Fibroblast of lung (primary cell): Measurements from ENCODE around the gene SLC4A3. TPM values are rescaled to one million over a fixed set of nuclear protein-coding genes. Genes with fewer than 3 reads are reported as not detected.
A peak's percentile ranks its signal among the peaks of the same experiment; 100 is the strongest.

Experiments used
- DNase-seq, 2 donors: peaks; one replicate each; pipeline versions ENCODE4 v3.0.0 to v3.0.0-alpha.2; 2010; ENCODE audit warnings: low read depth in 2 of 2
- H2AFZ ChIP-seq: 2 replicates; pipeline ENCODE4 v1.5.1; 2012; ENCODE audit warnings: low read length, control low read depth, inconsistent platforms
- H3K27ac ChIP-seq: 2 replicates; pipeline ENCODE4 v1.5.1; 2011; ENCODE audit warnings: low read length, control low read depth; ENCODE audit not compliant: insufficient read depth
- H3K27me3 ChIP-seq: 2 replicates; pipeline ENCODE4 v1.5.1; 2011; ENCODE audit warnings: mild to moderate bottlenecking, low read length; ENCODE audit not compliant: control insufficient read depth, insufficient read depth
- H3K36me3 ChIP-seq: 2 replicates; pipeline ENCODE4 v1.5.1; 2011; ENCODE audit warnings: low read length; ENCODE audit not compliant: control insufficient read depth, insufficient read depth
- H3K4me1 ChIP-seq: 2 replicates; pipeline ENCODE4 v1.5.1; 2011; ENCODE audit warnings: low read length; ENCODE audit not compliant: control insufficient read depth, insufficient read depth; ENCODE audit errors: extremely low read depth
- H3K4me2 ChIP-seq: 2 replicates; pipeline ENCODE4 v1.5.1; 2011; ENCODE audit warnings: low read length, control low read depth; ENCODE audit not compliant: insufficient read depth; ENCODE audit errors: extremely low read depth
- H3K4me3 ChIP-seq, 4 experiments: fragments of 200-600 bp in 1 of 4; sonication (generic) in 1 of 4; replicated peaks in 1 of 4; 2 replicates each; pipeline ENCODE4 v1.5.1; 2011 to 2016; ENCODE audit warnings: low read length in 4 of 4, low read depth in 3 of 4, mild to moderate bottlenecking in 3 of 4, control low read depth in 2 of 4, inconsistent platforms in 1 of 4, mixed read lengths in 1 of 4; ENCODE audit not compliant: insufficient read depth in 1 of 4; ENCODE audit errors: control extremely low read depth in 1 of 4
- H3K79me2 ChIP-seq: 2 replicates; pipeline ENCODE4 v1.5.1; 2012; ENCODE audit warnings: mild to moderate bottlenecking, low read length, inconsistent platforms; ENCODE audit not compliant: control insufficient read depth, insufficient read depth
- H3K9ac ChIP-seq: 2 replicates; pipeline ENCODE4 v1.5.1; 2011; ENCODE audit warnings: mild to moderate bottlenecking, low read length, control low read depth; ENCODE audit not compliant: insufficient read depth
- H3K9me3 ChIP-seq: 2 replicates; pipeline ENCODE4 v1.5.1; 2012; ENCODE audit warnings: low read depth, low read length; ENCODE audit not compliant: control insufficient read depth, insufficient read depth
- H4K20me1 ChIP-seq: 2 replicates; pipeline ENCODE4 v1.5.1; 2011; ENCODE audit warnings: low read length; ENCODE audit not compliant: control insufficient read depth, insufficient read depth; ENCODE audit errors: extremely low read depth
- EZH2 ChIP-seq: IDR thresholded peaks from 2 replicates; pipeline ENCODE4 v1.5.1; 2012; ENCODE audit warnings: low read length, control low read depth, mild to moderate bottlenecking; ENCODE audit errors: missing control alignments
- polyA plus RNA-seq, 2 donors: library from polyadenylated mRNA; depleted of rRNA in 1 of 2; stranded (reverse) in 1 of 2; unstranded in 1 of 2; fragments of >200 nt; gene quantifications; 2 replicates each; pipeline ENCODE4 v1.2.1, GENCODE V29; 2011 to 2012; ENCODE audit warnings: missing spikeins in 1 of 2
- total RNA-seq: library from RNA; depleted of rRNA; stranded (reverse); fragments of >200 nt; gene quantifications from 2 replicates; pipeline ENCODE4 v1.2.1, GENCODE V29; 2014
- TF ChIP-seq, protein P1 (sequence below), 2 donors: IDR thresholded peaks in 1 of 2; conservative IDR thresholded peaks in 1 of 2; 1 replicate in 1 of 2; 2 replicates in 1 of 2; pipeline ENCODE4 v1.5.1; 2011 to 2012; ENCODE audit warnings: low read length in 2 of 2, control low read depth in 1 of 2, inconsistent platforms in 1 of 2, low read depth in 1 of 2, mild to moderate bottlenecking in 1 of 2

Gene SLC4A3
- total and polyA plus RNA-seq, 2 donors (not counting 1 experiment from before 2014, with no cell fraction given): 1.4 to 1.5 TPM

DNA sequence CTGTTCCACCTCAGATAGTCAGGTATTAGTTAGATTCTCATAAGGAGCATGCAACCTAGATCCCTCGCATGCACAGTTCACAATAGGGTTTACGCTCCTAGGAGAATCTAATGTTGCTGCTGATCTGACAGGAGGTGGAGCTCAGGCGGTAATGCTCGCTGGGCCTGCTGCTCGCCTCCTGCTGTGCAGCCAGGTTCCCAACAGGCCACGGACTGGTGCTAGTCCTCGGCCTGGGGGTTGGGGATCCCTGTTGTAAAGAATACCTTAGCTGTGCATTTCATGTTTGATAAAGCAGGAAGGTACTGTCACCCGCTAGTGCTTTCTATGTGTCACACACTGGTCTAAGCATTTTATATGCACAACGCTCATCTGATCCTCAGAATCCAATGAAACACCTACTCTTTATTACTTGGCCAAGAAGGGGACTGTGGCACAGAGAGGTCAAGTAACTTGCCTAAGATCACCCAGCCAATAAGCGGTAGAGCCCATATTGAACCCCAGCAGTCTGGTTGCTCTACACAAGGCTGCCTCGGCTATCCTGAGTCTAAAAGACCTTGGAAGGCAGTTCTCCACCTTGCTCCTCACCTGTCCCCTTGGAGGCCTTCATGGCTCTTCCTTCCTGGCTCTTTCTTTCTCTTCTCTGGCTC, 35.8 kb downstream of the SLC4A3 start:
- Histone ChIP-seq H3K4me2 (no peak overlapping the region), H3K36me3 (no peaks in the 10 kb centered on the region), H3K27me3 (peaks cover 2% of the 10 kb centered on the region), H2AFZ (no peak overlapping the region), H3K79me2 (no peaks in the 10 kb centered on the region), H3K4me3 (no peak overlapping the region), H3K27ac (no peak overlapping the region), H3K9me3 (no peaks in the 10 kb centered on the region), H3K4me1 (no peaks in the 10 kb centered on the region), H4K20me1 (no peaks in the 10 kb centered on the region), H3K9ac (no peak overlapping the region)
- DNase-seq: no peak
- TF ChIP-seq EZH2: no peak
- TF ChIP-seq, protein P1, sequence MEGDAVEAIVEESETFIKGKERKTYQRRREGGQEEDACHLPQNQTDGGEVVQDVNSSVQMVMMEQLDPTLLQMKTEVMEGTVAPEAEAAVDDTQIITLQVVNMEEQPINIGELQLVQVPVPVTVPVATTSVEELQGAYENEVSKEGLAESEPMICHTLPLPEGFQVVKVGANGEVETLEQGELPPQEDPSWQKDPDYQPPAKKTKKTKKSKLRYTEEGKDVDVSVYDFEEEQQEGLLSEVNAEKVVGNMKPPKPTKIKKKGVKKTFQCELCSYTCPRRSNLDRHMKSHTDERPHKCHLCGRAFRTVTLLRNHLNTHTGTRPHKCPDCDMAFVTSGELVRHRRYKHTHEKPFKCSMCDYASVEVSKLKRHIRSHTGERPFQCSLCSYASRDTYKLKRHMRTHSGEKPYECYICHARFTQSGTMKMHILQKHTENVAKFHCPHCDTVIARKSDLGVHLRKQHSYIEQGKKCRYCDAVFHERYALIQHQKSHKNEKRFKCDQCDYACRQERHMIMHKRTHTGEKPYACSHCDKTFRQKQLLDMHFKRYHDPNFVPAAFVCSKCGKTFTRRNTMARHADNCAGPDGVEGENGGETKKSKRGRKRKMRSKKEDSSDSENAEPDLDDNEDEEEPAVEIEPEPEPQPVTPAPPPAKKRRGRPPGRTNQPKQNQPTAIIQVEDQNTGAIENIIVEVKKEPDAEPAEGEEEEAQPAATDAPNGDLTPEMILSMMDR (conservative IDR thresholded peaks at IDR 0.05 in 1 of 2, IDR thresholded peaks at IDR 0.05 in 1 of 2; ENCODE audit: low read depth in 1 of 2, low read length in 2 of 2): no peak

DNA sequence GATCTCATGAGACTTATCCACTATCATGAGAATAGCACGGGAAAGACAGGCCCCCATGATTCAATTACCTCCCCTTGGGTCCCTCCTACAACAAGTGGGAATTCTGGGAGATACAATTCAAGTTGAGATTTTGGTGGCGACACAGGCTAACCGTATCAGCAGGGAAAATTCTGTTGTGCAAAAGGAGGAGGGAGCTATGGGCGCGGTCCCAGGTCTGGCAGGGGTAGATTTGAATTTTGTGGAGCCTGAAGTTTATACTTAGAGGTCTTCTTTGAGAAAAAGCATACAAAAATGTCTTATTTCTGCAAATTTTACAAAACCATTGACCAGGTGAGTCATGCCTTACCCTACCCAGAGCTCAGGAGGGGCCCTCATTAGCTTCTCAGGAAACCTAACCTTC, 36.6 kb downstream of the SLC4A3 start:
- no peak overlapping the region for H3K9ac ChIP-seq

DNA sequence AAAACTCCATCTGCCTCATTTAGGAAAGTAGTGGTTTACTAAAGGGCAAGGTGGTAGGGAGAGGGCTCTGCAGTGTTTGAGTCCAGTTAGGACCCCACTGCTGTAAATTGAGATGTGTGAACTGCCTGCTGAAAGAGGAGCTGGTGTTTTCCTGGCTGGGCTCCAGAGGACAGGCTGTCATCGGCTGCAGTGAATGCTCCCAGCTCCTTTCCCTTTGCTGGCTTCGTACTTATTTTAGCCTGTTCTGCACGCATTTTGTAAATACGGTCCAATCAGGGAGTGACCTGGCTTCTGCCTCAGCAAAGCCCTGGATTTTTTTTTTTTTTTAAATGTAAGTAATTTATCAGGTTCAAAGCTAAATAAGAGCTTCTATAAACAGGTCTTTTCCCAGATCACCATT, 37.5 kb downstream of the SLC4A3 start:
- Histone ChIP-seq H3K4me1 (no peaks in the 10 kb centered on the region), H3K4me3 (no peak overlapping the region), H3K9me3 (no peaks in the 10 kb centered on the region), H4K20me1 (no peaks in the 10 kb centered on the region), H3K4me2 (no peak overlapping the region), H3K36me3 (no peaks in the 10 kb centered on the region), H2AFZ (no peak overlapping the region), H3K27ac (no peak overlapping the region), H3K9ac (no peak overlapping the region), H3K27me3 (peaks cover 6% of the 10 kb centered on the region), H3K79me2 (no peaks in the 10 kb centered on the region)
- DNase-seq: peak; percentile 33 to 41
- TF ChIP-seq EZH2: no peak
- TF ChIP-seq, protein P1 (conservative IDR thresholded peaks at IDR 0.05 in 1 of 2, IDR thresholded peaks at IDR 0.05 in 1 of 2; ENCODE audit: low read depth in 1 of 2, low read length in 2 of 2): no peak

More for the DNA sequence above, 36.6 kb downstream of the SLC4A3 start:
- Histone ChIP-seq H3K9me3 (no peaks in the 10 kb centered on the region), H3K27me3 (peaks cover 2% of the 10 kb centered on the region), H3K4me3 (no peak overlapping the region), H4K20me1 (no peaks in the 10 kb centered on the region), H2AFZ (no peak overlapping the region), H3K27ac (no peak overlapping the region), H3K4me1 (no peaks in the 10 kb centered on the region), H3K79me2 (no peaks in the 10 kb centered on the region), H3K4me2 (no peak overlapping the region), H3K36me3 (no peaks in the 10 kb centered on the region)
- TF ChIP-seq, protein P1 (conservative IDR thresholded peaks at IDR 0.05 in 1 of 2, IDR thresholded peaks at IDR 0.05 in 1 of 2; ENCODE audit: low read depth in 1 of 2, low read length in 2 of 2): no peak
- no peak for TF ChIP-seq EZH2
- DNase-seq: no peak
